K562 (cell line): ENCODE results near the gene ENG. TPM values are rescaled to one million over a fixed set of nuclear protein-coding genes. Genes with fewer than 3 reads are reported as not detected.

ENCODE experiments used
- ATF3 ChIP-seq, 2 experiments: fragments of 450-650 bp in 1 of 2; sonication (generic) in 1 of 2; formaldehyde crosslinking in 1 of 2; IDR thresholded peaks in 1 of 2; conservative IDR thresholded peaks in 1 of 2; 2 replicates each; pipeline versions ENCODE4 v1.6.1 to v1.8.1; 2016 to 2023; ENCODE audit warnings: mild to moderate bottlenecking in 2 of 2, moderate library complexity in 2 of 2, inconsistent platforms in 1 of 2, missing genetic modification reagents in 1 of 2
- CBX5 ChIP-seq: IDR thresholded peaks from 2 replicates; pipeline ENCODE4 v1.6.1; 2014; ENCODE audit warnings: low read depth, borderline replicate concordance
- ELF2 ChIP-seq: fragments of 250-450 bp; sonication (Bioruptor Pico); IDR thresholded peaks from 2 replicates; pipeline ENCODE4 v1.5.0; 2021; ENCODE audit warnings: mild to moderate bottlenecking
- FOXM1 ChIP-seq, 2 experiments: fragments of 450-650 bp in 1 of 2; sonication (generic) in 1 of 2; formaldehyde crosslinking in 1 of 2; IDR thresholded peaks; 2 replicates each; pipeline versions ENCODE4 v1.6.1 to v1.9.0; 2017 to 2022; ENCODE audit warnings: low read depth in 2 of 2, mild to moderate bottlenecking in 2 of 2, missing genetic modification reagents in 1 of 2, moderate library complexity in 1 of 2
- HDAC2 ChIP-seq: fragments of 450-650 bp; IDR thresholded peaks from 2 replicates; pipeline ENCODE4 v1.6.1; 2016; ENCODE audit warnings: mild to moderate bottlenecking
- HDAC6 ChIP-seq: IDR thresholded peaks from 2 replicates; pipeline ENCODE4 v1.6.1; 2012; ENCODE audit warnings: low read depth, mild to moderate bottlenecking, control low read depth, inconsistent platforms, low read length, moderate library complexity
- HNRNPUL1 ChIP-seq: fragments of 200-400 bp; formaldehyde crosslinking; IDR thresholded peaks from 2 replicates; pipeline ENCODE4 v1.6.1; 2017; ENCODE audit warnings: low read length
- IFI16 ChIP-seq: fragments of 250-450 bp; sonication (Bioruptor Pico); IDR thresholded peaks from 2 replicates; pipeline ENCODE4 v2.1.2; 2022; ENCODE audit warnings: mild to moderate bottlenecking, inconsistent platforms
- MAX ChIP-seq: sonication (generic); formaldehyde crosslinking; IDR thresholded peaks from 2 replicates; pipeline ENCODE4 v1.9.0; 2022; ENCODE audit warnings: mild to moderate bottlenecking, missing genetic modification reagents
- MCM2 ChIP-seq: fragments of 450-650 bp; IDR thresholded peaks from 2 replicates; pipeline ENCODE4 v1.6.1; 2017; ENCODE audit warnings: low read depth, mild to moderate bottlenecking
- NEUROD1 ChIP-seq: fragments of 150-350 bp; IDR thresholded peaks from 2 replicates; pipeline ENCODE4 v1.6.1; 2014; ENCODE audit warnings: borderline replicate concordance, low read length, low read depth; ENCODE audit not compliant: partially characterized antibody
- NR3C1 ChIP-seq: sonication (generic); formaldehyde crosslinking; IDR thresholded peaks from 2 replicates; pipeline ENCODE4 v1.8.1; 2022; ENCODE audit warnings: missing genetic modification reagents
- NRF1 ChIP-seq, 2 experiments: fragments of 450-650 bp; IDR thresholded peaks in 1 of 2; conservative IDR thresholded peaks in 1 of 2; 2 replicates each; pipeline ENCODE4 v1.6.1; 2014; ENCODE audit warnings: mild to moderate bottlenecking in 2 of 2
- POLR2AphosphoS5 ChIP-seq: IDR thresholded peaks from 2 replicates; pipeline ENCODE4 v1.6.1; 2011; ENCODE audit warnings: mild to moderate bottlenecking, low read depth, low read length, moderate library complexity; ENCODE audit not compliant: control insufficient read depth, insufficient read depth
- RBBP5 ChIP-seq: fragments of 200-600 bp; sonication (generic); IDR thresholded peaks from 2 replicates; pipeline ENCODE4 v1.6.1; 2012; ENCODE audit warnings: borderline replicate concordance, mild to moderate bottlenecking, low read length, control low read depth, inconsistent platforms; ENCODE audit not compliant: insufficient read depth, poor library complexity, severe bottlenecking
- RBM34 ChIP-seq: fragments of 200-400 bp; formaldehyde crosslinking; IDR thresholded peaks from 2 replicates; pipeline ENCODE4 v1.6.1; 2018; ENCODE audit warnings: low read length, borderline replicate concordance; ENCODE audit not compliant: insufficient read depth
- SMC3 ChIP-seq: conservative IDR thresholded peaks from 2 replicates; pipeline ENCODE4 v1.6.1; 2011; ENCODE audit warnings: low read depth, low read length, improper control_type of control experiment; ENCODE audit not compliant: insufficient read depth
- SNRNP70 ChIP-seq: fragments of 200-400 bp; formaldehyde crosslinking; optimal IDR thresholded peaks from 2 replicates; pipeline ENCODE3; 2017; ENCODE audit warnings: low read depth, low read length
- TFAP4 ChIP-seq: sonication (generic); formaldehyde crosslinking; IDR thresholded peaks from 2 replicates; pipeline ENCODE4 v1.8.0; 2022; ENCODE audit warnings: missing genetic modification reagents, mild to moderate bottlenecking, moderate library complexity, borderline replicate concordance
- THAP7 ChIP-seq: fragments of 250-450 bp; sonication (Bioruptor Pico); IDR thresholded peaks from 2 replicates; pipeline ENCODE4 v1.5.0; 2021
- ZNF280B ChIP-seq: fragments of 250-450 bp; sonication (Bioruptor Pico); IDR thresholded peaks from 2 replicates; pipeline ENCODE4 v1.5.1; 2021; ENCODE audit warnings: mild to moderate bottlenecking
- ZNF764 ChIP-seq: fragments of 250-450 bp; sonication (Bioruptor Pico); IDR thresholded peaks from 2 replicates; pipeline ENCODE4 v1.4.0; 2020; ENCODE audit warnings: low read depth, mild to moderate bottlenecking, moderate library complexity
- polyA plus RNA-seq, 8 experiments: library from polyadenylated mRNA; depleted of rRNA in 4 of 8; stranded (reverse) in 5 of 8; unstranded in 3 of 8; fragments of >200 nt; fragmentation: Nextera tagmentation in 2 of 8; fragmentation: Illumina TruSeq in 1 of 8; extraction: Ambion mirVana in 2 of 8; extraction: Trizol in 1 of 8; gene quantifications; 2 replicates each; pipeline versions ENCODE4 v1.2.1 to v1.2.3, GENCODE V29; 2011 to 2014; ENCODE audit warnings: inconsistent platforms in 1 of 8, missing spikeins in 1 of 8
- total RNA-seq, 7 experiments: library from RNA; depleted of rRNA in 6 of 7; stranded (reverse); fragments of >200 nt in 6 of 7; fragmentation: Illumina TruSeq in 2 of 7; extraction: Trizol in 2 of 7; gene quantifications; 2 replicates each; pipeline versions ENCODE4 v1.2.1 to v1.2.3, GENCODE V29; 2011 to 2021; ENCODE audit warnings: low replicate concordance in 1 of 7

Gene ENG
- total and polyA plus RNA-seq, 9 of the 15 experiments (the other 6 are each of a cell fraction or from before 2014, with no cell fraction given), result 0.04 to 0.40 (median 0.14) TPM; not detected in 1

GRCh38 chr9:127785933-127786772 lies 68.3 kb downstream of the ENG start, which contains the start of gene CDK9 (continued):
- 0 out of 2 replicates have a peak, but pooled peaks have one; percentile 49 for TF ChIP-seq POLR2AphosphoS5
- TF ChIP-seq SNRNP70, result no peak
- peak; percentile 20; the same call in 1 of the 2 replicates for TF ChIP-seq MAX
- no peak for TF ChIP-seq ZNF280B (CRISPR knock-in tag)
- TF ChIP-seq FOXM1 (IDR thresholded peaks at IDR 0.05; ENCODE audit: low read depth), result no peak
- TF ChIP-seq FOXM1 (CRISPR knock-in tag; IDR thresholded peaks at IDR 0.05; ENCODE audit: low read depth), result no peak
- TF ChIP-seq ATF3 (IDR thresholded peaks at IDR 0.05), result no peak
- no peak for TF ChIP-seq ATF3 (CRISPR knock-in tag; conservative IDR thresholded peaks at IDR 0.05)
- TF ChIP-seq ZNF764 (CRISPR knock-in tag), result no peak
- TF ChIP-seq NRF1 (conservative IDR thresholded peaks at IDR 0.05 in 1 of 2, IDR thresholded peaks at IDR 0.05 in 1 of 2), result peak; percentile 7 to 24; a peak in 1 of 4 replicates
- no peak for TF ChIP-seq CBX5
- TF ChIP-seq RBM34, result no peak
- peak; percentile 88 for TF ChIP-seq ELF2 (CRISPR knock-in tag)
- peak; percentile 79 for TF ChIP-seq TFAP4 (CRISPR knock-in tag)
- no peak for TF ChIP-seq HDAC6
- TF ChIP-seq SMC3, result peak; percentile 51
- TF ChIP-seq MCM2, result no peak
- TF ChIP-seq HNRNPUL1, result no peak
- peak; percentile 57 for TF ChIP-seq NEUROD1
- TF ChIP-seq IFI16 (CRISPR knock-in tag), result no peak
- TF ChIP-seq THAP7 (CRISPR knock-in tag), result no peak
- TF ChIP-seq RBBP5, result peak; percentile 91
- no peak for TF ChIP-seq NR3C1
- TF ChIP-seq HDAC2, result no peak; the same call in 1 of the 2 replicates
